OCI-LY7 (cell line): Measurements from ENCODE around the gene KAZN. TPM values are rescaled to one million over a fixed set of nuclear protein-coding genes. Genes with fewer than 3 reads are reported as not detected.

ENCODE experiments used
- BruUV-seq: library from RNA; stranded (reverse); fragments of 400-500 nt; replicated peaks from 2 replicates; lab custom pipeline; 2021; lab: Mats Ljungman, UMichigan
- CTCF ChIA-PET: fragments of 300-600 bp; sonication (Branson Sonifier 250); formaldehyde crosslinking; loops from one replicate; lab custom pipeline; 2022; ENCODE audit warnings: antibody characterized with exemption; ENCODE audit not compliant: unreplicated experiment; lab: Charles Lee
- POLR2A ChIA-PET: fragments of 300-600 bp; sonication (Branson Sonifier 250); formaldehyde crosslinking; loops from one replicate; lab custom pipeline; 2022; ENCODE audit warnings: antibody characterized with exemption; lab: Charles Lee
- DNase-seq: peaks from one replicate; pipeline ENCODE4 v3.0.0-alpha.2; 2015; ENCODE audit warnings: low spot score
- H2AFZ ChIP-seq: fragments of 200-600 bp; sonication (generic), shearing (Covaris generic); 2 replicates; pipeline ENCODE4 v1.6.1; 2014; ENCODE audit warnings: mild to moderate bottlenecking, antibody characterized with exemption, low read length, moderate library complexity
- H3K27ac ChIP-seq: fragments of 200-600 bp; sonication (generic); 2 replicates; pipeline ENCODE4 v1.5.1; 2014; ENCODE audit warnings: mixed run types, low read depth, mild to moderate bottlenecking, moderate library complexity, low read length, inconsistent platforms; ENCODE audit not compliant: poor library complexity, severe bottlenecking
- H3K36me3 ChIP-seq: fragments of 200-600 bp; sonication (generic); 2 replicates; pipeline ENCODE4 v1.6.1; 2014; ENCODE audit warnings: mild to moderate bottlenecking, antibody characterized with exemption, low read length, moderate library complexity, mixed read lengths; ENCODE audit not compliant: insufficient read depth
- H3K4me1 ChIP-seq: fragments of 200-600 bp; sonication (generic); 2 replicates; pipeline ENCODE4 v1.5.1; 2014; ENCODE audit warnings: mild to moderate bottlenecking, low read length; ENCODE audit not compliant: insufficient read depth, poor library complexity, severe bottlenecking
- H3K4me2 ChIP-seq: fragments of 200-600 bp; sonication (generic); 2 replicates; pipeline ENCODE4 v1.6.1; 2014; ENCODE audit warnings: mild to moderate bottlenecking, low read length
- H3K4me3 ChIP-seq: fragments of 200-600 bp; sonication (generic); 2 replicates; pipeline ENCODE4 v1.5.1; 2014; ENCODE audit warnings: mild to moderate bottlenecking, low read depth, low read length; ENCODE audit not compliant: poor library complexity, severe bottlenecking
- H3K79me2 ChIP-seq: fragments of 200-600 bp; sonication (generic); 2 replicates; pipeline ENCODE4 v1.6.1; 2016; ENCODE audit warnings: low read depth, mild to moderate bottlenecking, low read length, moderate library complexity, mixed read lengths; ENCODE audit not compliant: insufficient read depth
- H3K9me2 ChIP-seq: fragments of 200-600 bp; sonication (generic); 2 replicates; pipeline ENCODE4 v1.6.1; 2016; ENCODE audit warnings: mild to moderate bottlenecking, low read length, mixed read lengths; ENCODE audit not compliant: insufficient read depth
- H3K9me3 ChIP-seq: fragments of 200-600 bp; sonication (generic); 2 replicates; pipeline ENCODE4 v1.6.1; 2014; ENCODE audit warnings: mild to moderate bottlenecking, mixed run types, low read length, mixed read lengths
- H4K20me1 ChIP-seq: fragments of 200-600 bp; sonication (generic); 2 replicates; pipeline ENCODE4 v1.6.1; 2014; ENCODE audit warnings: mild to moderate bottlenecking, antibody characterized with exemption, low read length, moderate library complexity, mixed read lengths; ENCODE audit not compliant: insufficient read depth
- EZH2phosphoT487 ChIP-seq: fragments of 200-600 bp; sonication (generic); IDR thresholded peaks from 2 replicates; pipeline ENCODE4 v1.6.1; 2018; ENCODE audit warnings: low read depth, borderline replicate concordance, mild to moderate bottlenecking, mixed run types, antibody characterized with exemption, low read length, moderate library complexity, mixed read lengths
- intact Hi-C: fragments of 100-400 bp; cut with micrococcal nuclease; formaldehyde crosslinking; loops from one replicate; pipeline ENCODE4 v1.10.0; 2022; ENCODE audit not compliant: unreplicated experiment
- total RNA-seq, 2 experiments: library from RNA; depleted of rRNA in 1 of 2; stranded (reverse); fragments of >200 nt in 1 of 2; shearing (Covaris generic) in 1 of 2; gene quantifications; 2 replicates each; pipeline ENCODE4 v1.2.3, GENCODE V29; 2014 to 2022
- TF ChIP-seq, protein P1 (sequence below): fragments of 200-600 bp; sonication (generic); conservative IDR thresholded peaks from 2 replicates; pipeline ENCODE4 v1.5.1; 2014; ENCODE audit warnings: mild to moderate bottlenecking, antibody characterized with exemption, low read length, moderate library complexity, mixed read lengths

Gene KAZN
- total RNA-seq, 2 experiments from 2014 or later: 0.40 to 2.4 TPM

DNA sequence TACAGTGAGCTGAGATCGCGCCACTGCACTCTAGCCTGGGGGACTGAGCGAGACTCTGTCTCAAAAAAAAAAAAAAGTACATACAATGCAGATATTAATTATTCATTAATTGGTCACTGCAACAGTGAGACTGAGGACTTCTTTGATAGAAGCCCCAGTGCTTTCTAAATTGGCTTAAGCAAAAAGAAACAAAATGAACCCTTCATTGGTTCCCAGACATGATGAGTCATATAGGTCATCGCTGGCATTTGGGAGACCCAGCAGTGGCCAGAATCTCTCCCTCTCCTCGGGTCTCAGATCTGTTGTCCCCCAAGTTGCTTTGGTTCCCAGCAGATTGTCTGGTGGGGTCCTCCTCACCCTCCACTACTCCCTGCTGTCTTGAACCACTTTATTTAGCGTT, 144.9 kb downstream of the KAZN start:
- Histone ChIP-seq H2AFZ (no peak overlapping the region), H3K4me3 (no peak overlapping the region), H3K36me3 (no peaks in the 10 kb centered on the region), H3K4me1 (peaks cover 47% of the 10 kb centered on the region), H3K9me2 (no peaks in the 10 kb centered on the region), H3K9me3 (no peaks in the 10 kb centered on the region), H3K27ac (no peak overlapping the region), H3K79me2 (no peaks in the 10 kb centered on the region), H3K4me2 (no peak overlapping the region), H4K20me1 (no peaks in the 10 kb centered on the region)
- no peak for TF ChIP-seq EZH2phosphoT487
- TF ChIP-seq, protein P1, sequence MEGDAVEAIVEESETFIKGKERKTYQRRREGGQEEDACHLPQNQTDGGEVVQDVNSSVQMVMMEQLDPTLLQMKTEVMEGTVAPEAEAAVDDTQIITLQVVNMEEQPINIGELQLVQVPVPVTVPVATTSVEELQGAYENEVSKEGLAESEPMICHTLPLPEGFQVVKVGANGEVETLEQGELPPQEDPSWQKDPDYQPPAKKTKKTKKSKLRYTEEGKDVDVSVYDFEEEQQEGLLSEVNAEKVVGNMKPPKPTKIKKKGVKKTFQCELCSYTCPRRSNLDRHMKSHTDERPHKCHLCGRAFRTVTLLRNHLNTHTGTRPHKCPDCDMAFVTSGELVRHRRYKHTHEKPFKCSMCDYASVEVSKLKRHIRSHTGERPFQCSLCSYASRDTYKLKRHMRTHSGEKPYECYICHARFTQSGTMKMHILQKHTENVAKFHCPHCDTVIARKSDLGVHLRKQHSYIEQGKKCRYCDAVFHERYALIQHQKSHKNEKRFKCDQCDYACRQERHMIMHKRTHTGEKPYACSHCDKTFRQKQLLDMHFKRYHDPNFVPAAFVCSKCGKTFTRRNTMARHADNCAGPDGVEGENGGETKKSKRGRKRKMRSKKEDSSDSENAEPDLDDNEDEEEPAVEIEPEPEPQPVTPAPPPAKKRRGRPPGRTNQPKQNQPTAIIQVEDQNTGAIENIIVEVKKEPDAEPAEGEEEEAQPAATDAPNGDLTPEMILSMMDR: no peak
- DNase-seq: no peak
- CTCF ChIA-PET: no interaction called here
- POLR2A ChIA-PET: no interaction called here
- intact Hi-C loops: no loop called here
- no TSS peak for BruUV-seq

DNA sequence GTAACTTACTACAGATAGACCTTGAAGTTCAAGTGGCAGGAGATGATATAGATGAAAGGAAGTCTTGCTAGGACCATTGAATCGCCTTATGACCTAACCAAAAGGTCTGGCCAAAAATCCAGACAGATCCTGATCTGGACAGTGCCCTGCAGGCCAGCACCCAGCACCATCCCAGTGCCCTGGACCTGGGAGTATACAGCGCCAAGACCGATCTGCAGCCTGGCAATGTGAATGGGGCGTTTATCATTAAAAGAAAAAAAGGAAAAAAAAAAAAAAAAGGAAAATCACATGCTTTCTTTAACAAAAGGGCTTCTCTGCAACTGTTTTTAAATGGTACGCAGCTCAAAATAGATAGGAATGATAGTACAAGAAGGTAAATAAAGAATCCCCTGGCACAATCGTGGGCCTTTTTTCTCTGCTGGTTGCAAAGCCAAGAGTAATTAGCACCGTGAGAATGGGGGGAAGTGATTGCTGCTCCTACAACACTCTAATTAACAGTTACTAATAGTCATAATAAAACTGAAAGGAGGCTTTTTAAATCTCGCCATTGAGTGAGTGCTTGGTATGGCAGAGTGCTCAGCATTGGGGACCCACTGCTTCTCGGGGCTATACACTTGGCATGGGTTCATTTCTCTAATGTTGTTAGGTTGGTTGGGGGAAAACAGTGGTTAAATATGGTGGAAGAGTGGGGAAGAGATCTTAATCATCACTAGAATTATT, 146.7 kb downstream of the KAZN start:
- no peaks in the 10 kb centered on the region for H4K20me1 ChIP-seq
- no TSS peak for BruUV-seq
- POLR2A ChIA-PET: no interaction called here
- CTCF ChIA-PET: no interaction called here
- H3K36me3 ChIP-seq: no peaks in the 10 kb centered on the region
- H3K79me2 ChIP-seq: no peaks in the 10 kb centered on the region
- no peak overlapping the region for H2AFZ ChIP-seq
- TF ChIP-seq, protein P1: no peak
- no peak for TF ChIP-seq EZH2phosphoT487
- no peak for DNase-seq
- peaks cover 29% of the 10 kb centered on the region for H3K4me1 ChIP-seq
- no peak overlapping the region for H3K27ac ChIP-seq
- intact Hi-C loops: no loop called here
- H3K4me3 ChIP-seq: no peak overlapping the region
- no peaks in the 10 kb centered on the region for H3K9me2 ChIP-seq
- H3K4me2 ChIP-seq: no peak overlapping the region
- H3K9me3 ChIP-seq: no peaks in the 10 kb centered on the region

DNA sequence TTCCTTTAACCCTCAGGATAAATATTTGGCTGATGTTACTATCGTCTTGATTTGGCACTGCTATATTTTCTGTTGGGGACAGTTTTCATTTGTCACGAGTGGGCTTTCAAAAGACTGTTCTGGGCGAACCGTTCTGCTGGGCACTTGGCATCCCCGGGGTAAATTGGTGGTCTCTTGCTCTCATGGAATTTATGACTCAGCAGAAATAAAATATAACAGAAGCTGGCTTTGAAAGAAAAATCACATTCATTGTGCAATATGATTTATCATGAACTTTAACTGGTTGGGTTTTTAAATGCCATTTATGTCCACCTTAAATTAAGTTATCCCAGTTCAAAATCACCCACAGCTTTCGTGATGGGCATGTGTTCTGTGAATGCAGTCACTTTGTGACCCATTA, 147.3 kb downstream of the KAZN start:
- Histone ChIP-seq H3K79me2 (no peaks in the 10 kb centered on the region), H3K4me3 (no peak overlapping the region), H3K4me2 (no peak overlapping the region), H3K36me3 (no peaks in the 10 kb centered on the region), H2AFZ (no peak overlapping the region), H3K9me3 (no peaks in the 10 kb centered on the region), H3K9me2 (no peaks in the 10 kb centered on the region), H3K4me1 (peaks cover 23% of the 10 kb centered on the region), H4K20me1 (no peaks in the 10 kb centered on the region), H3K27ac (no peak overlapping the region)
- intact Hi-C loops: no loop called here
- DNase-seq: no peak
- POLR2A ChIA-PET: no interaction called here
- CTCF ChIA-PET: no interaction called here
- no TSS peak for BruUV-seq
- no peak for TF ChIP-seq EZH2phosphoT487
- TF ChIP-seq, protein P1: no peak
